ENCODE measurements around the gene TPSD1.
"Not testable (repeated sequence)": the region's sequence is repeated elsewhere in the genome, so short reads cannot be mapped to it uniquely, and the experiment has no call there.

Gene TPSD1

GRCh38 chr16:1220098-1220728 lies 35.7 kb upstream of the TPSD1 start:
- no peak overlapping the region for H3K4me3 ChIP-seq (ENCODE audit: low read depth, low read length)
- no peak for DNase-seq (ENCODE audit: low read depth)

- no peak overlapping the region for H3K4me3 ChIP-seq (ENCODE audit: low read depth, low read length)
- no peak for DNase-seq (ENCODE audit: low read depth)
These were observed 34.8 kb upstream of the TPSD1 start for GRCh38 chr16:1220841-1221627.

- no peak overlapping the region for H3K4me3 ChIP-seq (ENCODE audit: low read depth, low read length)
- DNase-seq (ENCODE audit: low read depth): no peak
These were observed 34.0 kb upstream of the TPSD1 start for GRCh38 chr16:1221628-1222552.

GRCh38 chr16:1222553-1223354 lies 33.1 kb upstream of the TPSD1 start:
- no peak for DNase-seq (ENCODE audit: low read depth)
- H3K4me3 ChIP-seq (ENCODE audit: low read depth, low read length): no peak overlapping the region

GRCh38 chr16:1223355-1224214 lies 32.3 kb upstream of the TPSD1 start:
- DNase-seq (ENCODE audit: low read depth): no peak

GRCh38 chr16:1224558-1224957 lies 31.3 kb upstream of the TPSD1 start:
- H3K4me3 ChIP-seq (ENCODE audit: low read depth, low read length): no peak overlapping the region

More at GRCh38 chr16:1223355-1224214, 32.3 kb upstream of the TPSD1 start:
- H3K4me3 ChIP-seq (ENCODE audit: low read depth, low read length): no peak overlapping the region

GRCh38 chr16:1225051-1225451 lies 30.8 kb upstream of the TPSD1 start, which contains the start of gene TPSG1:
TPSG1 (minus strand) TSS chr16:1225268; CDS start chr16:1225252, 16 bp downstream.
- DNase-seq (ENCODE audit: low read depth): no peak
- H3K4me3 ChIP-seq (ENCODE audit: low read depth, low read length): no peak within 1 kb of the TSS

More at GRCh38 chr16:1224558-1224957, 31.3 kb upstream of the TPSD1 start:
- DNase-seq (ENCODE audit: low read depth): no peak

GRCh38 chr16:1225728-1226311 lies 30.0 kb upstream of the TPSD1 start:
- DNase-seq (ENCODE audit: low read depth); H3K4me3 ChIP-seq (ENCODE audit: low read depth, low read length): not testable (repeated sequence)

- DNase-seq (ENCODE audit: low read depth); H3K4me3 ChIP-seq (ENCODE audit: low read depth, low read length): not testable (repeated sequence)
These were observed 29.2 kb upstream of the TPSD1 start for GRCh38 chr16:1226692-1227091.

- DNase-seq (ENCODE audit: low read depth); H3K4me3 ChIP-seq (ENCODE audit: low read depth, low read length): not testable (repeated sequence)
These were observed 27.6 kb upstream of the TPSD1 start for GRCh38 chr16:1228227-1228626.

GRCh38 chr16:1229476-1229875 lies 26.4 kb upstream of the TPSD1 start:
- DNase-seq (ENCODE audit: low read depth); H3K4me3 ChIP-seq (ENCODE audit: low read depth, low read length): not testable (repeated sequence)

- not testable (repeated sequence) for H3K4me3 ChIP-seq (ENCODE audit: low read depth, low read length); DNase-seq (ENCODE audit: low read depth)
These were observed 25.8 kb upstream of the TPSD1 start, which contains the start of gene TPSB2 for GRCh38 chr16:1230084-1230470. TPSB2 (minus strand) TSS chr16:1230184; CDS start chr16:1229951, 233 bp downstream.

- DNase-seq (ENCODE audit: low read depth): not testable (repeated sequence)
These were observed 25.2 kb upstream of the TPSD1 start for GRCh38 chr16:1230471-1231212.

GRCh38 chr16:1231301-1231700 lies 24.6 kb upstream of the TPSD1 start:
- DNase-seq (ENCODE audit: low read depth); H3K4me3 ChIP-seq (ENCODE audit: low read depth, low read length): not testable (repeated sequence)

More at GRCh38 chr16:1230471-1231212, 25.2 kb upstream of the TPSD1 start:
- H3K4me3 ChIP-seq (ENCODE audit: low read depth, low read length): not testable (repeated sequence)

- H3K4me3 ChIP-seq (ENCODE audit: low read depth, low read length); DNase-seq (ENCODE audit: low read depth): not testable (repeated sequence)
These were observed 23.7 kb upstream of the TPSD1 start for GRCh38 chr16:1232049-1232748.

GRCh38 chr16:1236659-1237058 lies 19.2 kb upstream of the TPSD1 start:
- H3K4me3 ChIP-seq (ENCODE audit: low read depth, low read length); DNase-seq (ENCODE audit: low read depth): not testable (repeated sequence)
